Measurements from ENCODE around the gene FOSL1. TPM values are rescaled to one million over a fixed set of nuclear protein-coding genes. Genes with fewer than 3 reads are reported as not detected.

Gene FOSL1
- total and polyA plus RNA-seq, 2 experiments from 2014 or later = 14.6 to 17.1 TPM

DNA sequence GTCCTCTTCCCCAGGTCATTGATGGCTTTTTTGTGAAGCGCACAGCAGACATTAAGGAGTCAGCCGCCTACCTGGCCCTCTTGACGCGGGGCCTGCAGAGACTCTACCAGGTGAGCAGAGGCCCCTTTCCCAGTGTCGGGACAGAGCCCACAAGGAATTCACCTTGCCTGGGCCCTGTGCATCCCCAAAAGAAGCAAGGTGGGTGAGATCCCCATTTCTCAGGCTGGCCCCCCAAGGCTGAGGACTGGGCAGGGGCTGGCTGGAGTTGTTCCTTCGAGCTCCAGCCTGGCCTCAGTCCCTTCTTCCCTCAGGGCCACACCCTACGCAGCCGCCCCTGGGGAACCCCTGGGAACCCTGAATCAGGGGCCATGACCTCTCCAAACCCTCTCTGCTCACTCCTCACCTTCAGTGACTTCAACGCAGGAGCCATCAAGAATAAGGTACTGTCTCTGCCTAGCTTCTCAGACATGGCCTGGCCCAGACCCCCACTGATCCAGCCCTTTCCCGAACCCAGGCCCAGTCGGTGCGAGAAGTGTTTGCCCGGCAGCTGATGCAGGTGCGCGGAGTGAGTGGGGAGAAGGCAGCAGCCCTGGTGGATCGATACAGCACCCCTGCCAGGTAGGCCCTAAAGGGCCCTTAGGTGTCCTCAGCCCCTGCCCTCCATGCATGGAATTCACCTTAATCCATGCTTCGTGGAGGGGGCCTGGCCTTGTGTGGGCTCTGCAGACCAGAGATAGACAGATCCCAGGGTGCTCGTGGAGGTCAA lies 35.3 kb downstream of the FOSL1 start:
- no peak overlapping the region for H3K27ac Mint-ChIP-seq
- Histone ChIP-seq H3K9me2 (ENCODE audit: insufficient read depth) (no peaks in the 10 kb centered on the region), H4K20me1 (replicated peaks; ENCODE audit: insufficient read depth) (peaks cover 6% of the 10 kb centered on the region; the same call in 1 of the 2 replicates), H2AFZ (no peak overlapping the region), H3K4me2 (no peak overlapping the region), H3K27me3 (ENCODE audit: insufficient read depth) (peaks cover 13% of the 10 kb centered on the region; the same call in 1 of the 2 replicates), H3K36me3 (ENCODE audit: insufficient read depth) (peaks cover 4% of the 10 kb centered on the region; the same call in 1 of the 2 replicates), H3K79me2 (replicated peaks; ENCODE audit: insufficient read depth) (peaks cover 11% of the 10 kb centered on the region), H3K27ac (ENCODE audit: low read depth) (no peak overlapping the region), H3K4me1 (ENCODE audit: insufficient read depth) (peaks cover 8% of the 10 kb centered on the region; the same call in 1 of the 2 replicates), H3K4me3 (no peak overlapping the region), H3F3A (replicated peaks; ENCODE audit: low read depth) (peaks cover 27% of the 10 kb centered on the region)
- peaks cover 39% of the 10 kb centered on the region for H3K36me3 Mint-ChIP-seq (ENCODE audit: low read depth)
- no peak for TF ChIP-seq CTCF (conservative IDR thresholded peaks at IDR 0.05; ENCODE audit: low read depth in 2 of 2)
- TF ChIP-seq NANOG (IDR thresholded peaks at IDR 0.05; ENCODE audit: borderline replicate concordance) = no peak
- peaks cover 16% of the 10 kb centered on the region for H3K4me1 Mint-ChIP-seq
- H3K9me3 Mint-ChIP-seq = peaks cover 2% of the 10 kb centered on the region; the same call in 2 of the 3 replicates
- H3K27me3 Mint-ChIP-seq (ENCODE audit: insufficient read depth, low read depth, poor library complexity) = peaks cover 33% of the 10 kb centered on the region
- DNase-seq (ENCODE audit: low spot score) (no peak), ATAC-seq (no peak)
- no peak overlapping the region for H3K4me3 Mint-ChIP-seq

DNA sequence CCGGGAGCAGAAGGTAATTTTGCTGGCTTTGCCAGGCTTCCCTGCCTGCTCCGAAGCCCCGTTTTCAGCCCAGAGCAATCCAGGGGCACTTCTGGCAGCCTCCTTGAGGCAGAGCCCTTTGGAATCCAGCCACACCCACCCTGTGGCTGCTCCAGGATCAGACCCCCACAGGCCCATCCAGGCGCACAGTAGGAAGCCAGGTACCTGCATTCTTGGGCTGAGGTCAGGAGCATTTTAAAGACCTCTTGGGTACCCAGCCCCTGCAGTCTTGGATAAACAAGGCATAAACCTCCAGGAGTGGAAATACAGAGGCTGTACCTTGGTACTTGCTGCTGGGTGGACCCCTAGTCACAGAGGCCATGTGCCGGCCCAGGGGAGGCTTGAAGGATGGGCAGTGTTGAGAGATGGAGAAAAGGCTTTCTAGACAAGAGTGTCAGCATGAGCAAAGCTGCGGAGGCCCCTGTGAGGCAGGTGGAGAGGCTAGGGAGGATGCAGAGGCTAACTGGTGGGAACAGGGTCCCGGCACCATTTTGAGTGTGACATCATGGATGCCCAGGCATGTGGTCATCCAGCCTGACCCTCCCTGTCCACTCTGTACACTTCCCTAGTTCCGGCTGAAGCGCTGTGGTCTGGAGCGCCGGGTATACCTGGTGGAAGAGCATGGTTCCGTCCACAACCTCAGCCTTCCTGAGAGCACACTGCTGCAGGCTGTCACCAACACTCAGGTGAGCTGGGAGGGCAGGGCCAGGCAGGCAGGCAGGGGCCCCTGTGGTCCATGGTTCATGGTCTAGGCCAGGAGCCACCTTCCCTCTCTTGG lies 36.1 kb downstream of the FOSL1 start:
- Mint-ChIP-seq H3K27ac (no peak overlapping the region), H3K27me3 (ENCODE audit: insufficient read depth, low read depth, poor library complexity) (peaks cover 34% of the 10 kb centered on the region), H3K9me3 (peaks cover 4% of the 10 kb centered on the region; the same call in 2 of the 3 replicates), H3K4me3 (no peak overlapping the region), H3K4me1 (peaks cover 16% of the 10 kb centered on the region), H3K36me3 (ENCODE audit: low read depth) (peaks cover 39% of the 10 kb centered on the region)
- H2AFZ ChIP-seq = no peak overlapping the region
- H3K4me3 ChIP-seq = no peak overlapping the region
- H3K79me2 ChIP-seq (replicated peaks; ENCODE audit: insufficient read depth) = peaks cover 11% of the 10 kb centered on the region
- peaks cover 4% of the 10 kb centered on the region; the same call in 1 of the 2 replicates for H3K36me3 ChIP-seq (ENCODE audit: insufficient read depth)
- peaks cover 8% of the 10 kb centered on the region; the same call in 1 of the 2 replicates for H3K4me1 ChIP-seq (ENCODE audit: insufficient read depth)
- no peak overlapping the region for H3K4me2 ChIP-seq
- peaks cover 8% of the 10 kb centered on the region; the same call in 1 of the 2 replicates for H3K27me3 ChIP-seq (ENCODE audit: insufficient read depth)
- DNase-seq (ENCODE audit: low spot score) (no peak), ATAC-seq (no peak)
- H3F3A ChIP-seq (replicated peaks; ENCODE audit: low read depth) = peaks cover 27% of the 10 kb centered on the region
- H3K27ac ChIP-seq (ENCODE audit: low read depth) = no peak overlapping the region
- peaks cover 6% of the 10 kb centered on the region; the same call in 1 of the 2 replicates for H4K20me1 ChIP-seq (replicated peaks; ENCODE audit: insufficient read depth)
- no peaks in the 10 kb centered on the region for H3K9me2 ChIP-seq (ENCODE audit: insufficient read depth)
- TF ChIP-seq POLR2AphosphoS5 (IDR thresholded peaks at IDR 0.05; ENCODE audit: low read depth) (no peak), EZH2 (IDR thresholded peaks at IDR 0.05; ENCODE audit: low read depth, unreplicated experiment) (no peak), ZNF462 (CRISPR knock-in tag; IDR thresholded peaks at IDR 0.05) (no peak), NANOG (IDR thresholded peaks at IDR 0.05; ENCODE audit: borderline replicate concordance) (no peak), JUNB (IDR thresholded peaks at IDR 0.05; ENCODE audit: unreplicated experiment) (no peak)
- TF ChIP-seq, protein P1, sequence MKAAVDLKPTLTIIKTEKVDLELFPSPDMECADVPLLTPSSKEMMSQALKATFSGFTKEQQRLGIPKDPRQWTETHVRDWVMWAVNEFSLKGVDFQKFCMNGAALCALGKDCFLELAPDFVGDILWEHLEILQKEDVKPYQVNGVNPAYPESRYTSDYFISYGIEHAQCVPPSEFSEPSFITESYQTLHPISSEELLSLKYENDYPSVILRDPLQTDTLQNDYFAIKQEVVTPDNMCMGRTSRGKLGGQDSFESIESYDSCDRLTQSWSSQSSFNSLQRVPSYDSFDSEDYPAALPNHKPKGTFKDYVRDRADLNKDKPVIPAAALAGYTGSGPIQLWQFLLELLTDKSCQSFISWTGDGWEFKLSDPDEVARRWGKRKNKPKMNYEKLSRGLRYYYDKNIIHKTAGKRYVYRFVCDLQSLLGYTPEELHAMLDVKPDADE (IDR thresholded peaks at IDR 0.05) = no peak

All from GM23338 (cell line).